ENCODE measurements around the gene SLC19A1.
"Not testable (repeated sequence)": the region's sequence is repeated elsewhere in the genome, so short reads cannot be mapped to it uniquely, and the experiment has no call there.

The SLC19A1 gene

DNA sequence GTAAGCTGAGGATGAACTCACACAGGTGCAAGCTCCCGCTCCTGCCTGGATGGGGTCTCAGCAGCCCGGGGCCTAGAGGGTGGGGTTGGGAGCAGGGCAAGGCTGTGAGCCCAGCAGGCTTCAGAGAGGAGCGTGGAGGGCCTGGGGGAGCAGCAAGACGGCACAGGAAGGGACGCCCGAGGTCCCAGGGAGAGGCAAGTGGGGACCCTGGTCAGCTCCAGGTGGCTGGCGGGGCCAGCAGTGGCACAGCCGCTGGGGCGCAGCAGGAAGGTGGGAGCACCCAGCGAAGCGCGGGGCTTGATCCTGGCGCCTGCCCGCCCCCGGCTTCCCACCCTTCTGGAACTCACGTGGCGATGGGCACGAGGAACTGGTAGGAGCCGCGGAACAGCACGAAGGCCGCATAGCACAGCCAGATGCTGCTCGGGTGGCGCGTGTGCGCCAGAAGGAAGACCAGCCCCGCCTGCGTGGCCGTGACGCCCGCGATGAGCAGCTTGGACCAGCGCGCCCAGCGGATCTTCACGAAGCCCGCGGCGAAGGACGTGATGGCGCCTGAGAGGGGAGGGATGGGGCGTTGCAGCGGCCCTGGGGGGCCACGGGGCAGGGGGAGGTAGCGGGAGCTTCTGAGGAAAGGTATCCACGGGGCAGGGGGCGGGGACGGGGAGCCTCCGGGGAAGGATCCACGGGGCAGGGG is 11.7 kb downstream of the SLC19A1 start:
- no peak for DNase-seq (ENCODE audit: extremely low read depth, insufficient read length)
- TF ChIP-seq, protein P1, sequence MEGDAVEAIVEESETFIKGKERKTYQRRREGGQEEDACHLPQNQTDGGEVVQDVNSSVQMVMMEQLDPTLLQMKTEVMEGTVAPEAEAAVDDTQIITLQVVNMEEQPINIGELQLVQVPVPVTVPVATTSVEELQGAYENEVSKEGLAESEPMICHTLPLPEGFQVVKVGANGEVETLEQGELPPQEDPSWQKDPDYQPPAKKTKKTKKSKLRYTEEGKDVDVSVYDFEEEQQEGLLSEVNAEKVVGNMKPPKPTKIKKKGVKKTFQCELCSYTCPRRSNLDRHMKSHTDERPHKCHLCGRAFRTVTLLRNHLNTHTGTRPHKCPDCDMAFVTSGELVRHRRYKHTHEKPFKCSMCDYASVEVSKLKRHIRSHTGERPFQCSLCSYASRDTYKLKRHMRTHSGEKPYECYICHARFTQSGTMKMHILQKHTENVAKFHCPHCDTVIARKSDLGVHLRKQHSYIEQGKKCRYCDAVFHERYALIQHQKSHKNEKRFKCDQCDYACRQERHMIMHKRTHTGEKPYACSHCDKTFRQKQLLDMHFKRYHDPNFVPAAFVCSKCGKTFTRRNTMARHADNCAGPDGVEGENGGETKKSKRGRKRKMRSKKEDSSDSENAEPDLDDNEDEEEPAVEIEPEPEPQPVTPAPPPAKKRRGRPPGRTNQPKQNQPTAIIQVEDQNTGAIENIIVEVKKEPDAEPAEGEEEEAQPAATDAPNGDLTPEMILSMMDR (IDR thresholded peaks at IDR 0.05; ENCODE audit: insufficient read depth, low read length, poor library complexity, severe bottlenecking) = no peak
- Histone ChIP-seq H3K4me3 (replicated peaks; ENCODE audit: low read depth, low read length) (no peak overlapping the region), H3K36me3 (ENCODE audit: control insufficient read depth, insufficient read depth, low read length) (peaks cover 19% of the 10 kb centered on the region), H3K27me3 (replicated peaks; ENCODE audit: control insufficient read depth, insufficient read depth, low read length) (no peaks in the 10 kb centered on the region)

DNA sequence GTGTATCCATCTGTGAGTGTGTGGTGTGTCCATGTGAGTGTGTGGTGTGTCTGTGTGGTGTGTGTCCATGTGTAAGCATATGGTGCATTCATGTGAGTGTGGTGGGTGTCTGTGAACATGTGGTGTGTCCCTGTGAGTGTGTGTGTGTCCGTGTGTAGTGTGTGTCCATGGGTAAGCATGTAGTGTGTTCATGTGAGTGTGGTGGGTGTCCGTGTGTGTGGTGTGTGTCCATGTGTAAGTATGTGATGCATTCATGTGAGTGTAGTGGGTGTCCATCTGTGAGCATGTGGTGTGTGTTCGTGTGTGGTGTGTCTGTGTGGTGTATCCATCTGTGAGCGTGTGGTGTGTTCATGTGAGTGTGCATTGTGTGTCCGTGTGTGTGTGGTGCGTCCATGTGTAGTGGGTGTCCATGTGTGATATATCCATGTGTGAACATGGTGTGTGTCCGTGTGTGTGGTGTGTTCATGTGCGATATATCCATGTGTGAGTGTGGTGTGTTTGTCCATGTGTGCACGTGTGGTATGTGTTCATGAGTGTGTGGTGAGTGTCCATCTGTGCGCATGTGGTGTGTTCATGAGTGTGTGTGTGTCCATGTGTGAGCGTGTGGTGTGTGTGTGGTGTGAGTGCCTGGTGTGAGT is 12.3 kb downstream of the SLC19A1 start:
- H3K27me3 ChIP-seq (replicated peaks; ENCODE audit: control insufficient read depth, insufficient read depth, low read length) = no peaks in the 10 kb centered on the region
- H3K36me3 ChIP-seq (ENCODE audit: control insufficient read depth, insufficient read depth, low read length) = peaks cover 24% of the 10 kb centered on the region
- TF ChIP-seq, protein P1 (IDR thresholded peaks at IDR 0.05; ENCODE audit: insufficient read depth, low read length, poor library complexity, severe bottlenecking) = no peak

DNA sequence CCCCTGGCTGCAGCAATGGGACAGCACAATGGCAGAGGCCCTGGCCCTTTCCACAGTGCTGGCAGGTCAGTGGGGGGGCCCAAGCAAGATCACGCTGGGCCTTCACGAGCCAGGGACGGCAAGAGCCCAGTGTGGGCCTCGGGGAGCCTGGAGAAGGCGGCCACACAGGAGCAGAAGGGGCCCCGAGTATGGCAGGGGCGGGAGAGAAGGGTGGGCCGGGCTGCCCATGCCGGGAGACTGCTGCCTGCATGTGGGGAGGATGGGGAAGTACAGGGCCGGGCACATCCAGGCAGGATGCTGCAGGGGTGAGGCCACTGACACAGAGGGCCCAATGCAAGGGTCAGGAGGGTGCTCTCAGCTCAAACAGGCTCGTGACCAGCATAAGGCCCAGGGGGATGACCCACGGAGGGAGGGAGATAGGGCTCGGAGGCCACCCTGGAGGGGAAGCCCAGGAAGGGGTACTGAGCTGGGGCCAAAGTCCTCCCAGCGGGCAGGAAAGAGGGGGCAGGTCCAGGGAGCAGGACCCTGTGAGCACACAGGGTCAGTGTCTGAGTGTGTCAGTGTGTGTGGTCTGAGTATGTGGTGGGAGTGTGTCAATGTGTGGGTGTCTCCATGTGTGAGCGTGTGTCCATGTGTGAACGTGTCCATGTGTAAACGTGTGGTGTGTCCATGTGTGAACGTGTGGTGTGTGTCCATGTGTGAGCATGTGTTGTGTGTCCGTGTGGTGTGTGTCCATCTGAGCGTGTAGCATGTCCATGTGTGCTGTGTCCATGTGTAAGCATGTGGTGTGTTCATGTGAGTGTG is 13.1 kb downstream of the SLC19A1 start:
- DNase-seq (ENCODE audit: extremely low read depth, insufficient read length) = no peak
- TF ChIP-seq, protein P1 (IDR thresholded peaks at IDR 0.05; ENCODE audit: insufficient read depth, low read length, poor library complexity, severe bottlenecking) = no peak
- Histone ChIP-seq H3K27me3 (replicated peaks; ENCODE audit: control insufficient read depth, insufficient read depth, low read length) (no peaks in the 10 kb centered on the region), H3K36me3 (ENCODE audit: control insufficient read depth, insufficient read depth, low read length) (peaks cover 26% of the 10 kb centered on the region), H3K4me3 (replicated peaks; ENCODE audit: low read depth, low read length) (no peak overlapping the region)

More for the DNA sequence above, 12.3 kb downstream of the SLC19A1 start:
- DNase-seq (ENCODE audit: extremely low read depth, insufficient read length) = no peak
- H3K4me3 ChIP-seq (replicated peaks; ENCODE audit: low read depth, low read length) = no peak overlapping the region

DNA sequence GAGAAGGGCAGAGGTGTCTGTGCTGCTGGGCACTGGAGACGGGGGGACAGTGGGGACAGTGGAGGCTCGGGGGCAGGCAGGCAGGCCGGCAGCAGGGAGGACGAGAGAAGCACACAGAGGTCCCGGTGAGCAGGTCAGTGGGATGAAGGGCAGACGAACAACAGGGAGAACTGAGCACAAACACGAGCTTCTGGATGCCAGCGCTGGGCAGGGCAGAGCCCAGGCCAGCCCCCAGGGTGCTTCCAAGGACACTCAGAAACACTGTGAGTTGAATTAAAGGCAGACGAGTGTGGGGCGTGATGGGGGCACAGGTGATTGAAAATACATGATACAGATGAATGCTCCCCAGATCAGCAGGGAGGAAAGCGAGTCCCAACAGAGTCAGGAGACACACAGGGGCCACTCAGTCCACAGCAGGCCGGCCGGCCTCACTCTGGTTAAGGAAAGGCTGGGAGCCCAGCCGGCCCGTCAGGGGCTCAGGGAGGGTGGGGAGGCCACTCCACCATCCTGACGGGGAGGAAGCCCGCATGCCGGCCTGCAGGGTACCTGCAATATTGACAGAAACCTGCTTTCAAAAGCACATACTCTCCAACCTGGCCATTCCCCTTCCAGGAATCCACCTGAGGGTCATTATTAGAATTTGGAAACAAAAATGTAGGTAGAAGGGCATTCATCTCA is 14.1 kb downstream of the SLC19A1 start:
- Histone ChIP-seq H3K27me3 (replicated peaks; ENCODE audit: control insufficient read depth, insufficient read depth, low read length) (no peaks in the 10 kb centered on the region), H3K4me3 (replicated peaks; ENCODE audit: low read depth, low read length) (no peak overlapping the region), H3K36me3 (ENCODE audit: control insufficient read depth, insufficient read depth, low read length) (peaks cover 30% of the 10 kb centered on the region)
- DNase-seq (ENCODE audit: extremely low read depth, insufficient read length) = no peak
- TF ChIP-seq, protein P1 (IDR thresholded peaks at IDR 0.05; ENCODE audit: insufficient read depth, low read length, poor library complexity, severe bottlenecking) = no peak

DNA sequence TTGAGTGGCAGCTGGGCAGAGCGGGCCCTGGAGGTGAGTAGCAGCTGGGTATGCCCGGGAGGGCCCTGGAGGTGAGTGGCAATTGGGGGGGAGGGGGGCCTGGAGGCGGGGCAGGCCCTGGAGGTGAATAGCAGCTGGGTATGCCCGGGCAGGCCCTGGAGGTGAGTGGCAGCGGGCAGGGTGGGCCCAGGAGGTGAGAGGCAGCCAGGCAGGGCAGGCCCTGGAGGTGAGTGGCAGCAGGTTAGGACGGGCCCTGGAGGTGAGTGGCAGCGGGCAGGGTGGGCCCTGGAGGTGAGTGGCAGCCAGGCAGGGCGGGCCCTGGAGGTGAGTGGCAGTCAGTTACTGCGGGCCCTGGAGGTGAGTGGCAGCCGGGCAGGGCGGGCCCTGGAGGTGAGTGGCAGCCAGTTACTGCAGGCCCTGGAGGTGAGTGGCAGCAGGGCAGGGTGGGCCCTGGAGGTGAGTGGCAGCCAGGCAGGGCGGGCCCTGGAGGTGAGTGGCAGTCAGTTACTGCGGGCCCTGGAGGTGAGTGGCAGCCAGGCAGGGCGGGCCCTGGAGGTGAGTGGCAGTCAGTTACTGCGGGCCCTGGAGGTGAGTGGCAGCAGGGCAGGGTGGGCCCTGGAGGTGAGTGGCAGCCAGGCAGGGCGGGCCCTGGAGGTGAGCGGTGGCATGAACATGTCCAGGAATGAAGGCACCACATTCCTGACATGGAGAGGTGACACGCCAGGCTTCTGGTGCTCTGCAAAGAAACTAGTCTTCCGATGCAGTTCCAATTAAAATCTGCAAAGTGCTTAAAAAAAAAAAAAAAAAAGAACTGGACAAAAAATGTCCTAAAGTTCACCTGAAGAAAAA is 14.9 kb downstream of the SLC19A1 start:
- not testable (repeated sequence) for DNase-seq (ENCODE audit: extremely low read depth, insufficient read length)
- peaks cover 33% of the 10 kb centered on the region for H3K36me3 ChIP-seq (ENCODE audit: control insufficient read depth, insufficient read depth, low read length)

More for the DNA sequence above, 14.9 kb downstream of the SLC19A1 start:
- H3K4me3 ChIP-seq (replicated peaks; ENCODE audit: low read depth, low read length); H3K27me3 ChIP-seq (replicated peaks; ENCODE audit: control insufficient read depth, insufficient read depth, low read length): not testable (repeated sequence)
